IPS DF 4.7 (cell line): ENCODE measurements around the gene TKTL2.

Experiments
- DNase-seq: peaks from one replicate; pipeline ENCODE4 v3.0.0-alpha.2; 2013; ENCODE audit warnings: low spot score; ENCODE audit errors: extremely low read depth

The TKTL2 gene

GRCh38 chr4:163473576-163473975 is at the start of gene TKTL2:
TSS of gene TKTL2 (minus strand) at chr4:163473754. CDS start at chr4:163473734, 20 bp downstream.
- no peak for DNase-seq

- no peak for DNase-seq
Measured at GRCh38 chr4:163515198-163515597, 41.6 kb upstream of the TKTL2 start.

GRCh38 chr4:163505374-163505773 is 31.8 kb upstream of the TKTL2 start:
- no peak for DNase-seq

- no peak for DNase-seq
Measured at GRCh38 chr4:163500586-163500985, 27.0 kb upstream of the TKTL2 start.

GRCh38 chr4:163495900-163496299 is 22.3 kb upstream of the TKTL2 start:
- no peak for DNase-seq

GRCh38 chr4:163494360-163495241 is 21.0 kb upstream of the TKTL2 start, which contains the start of gene TMA16:
TSS of gene TMA16 (plus strand) at chr4:163494690. CDS start at chr4:163494802, 112 bp downstream.
- DNase-seq, result peak; percentile 44

- DNase-seq, result no peak
Measured at GRCh38 chr4:163493643-163494359, 20.2 kb upstream of the TKTL2 start.

GRCh38 chr4:163492951-163493504 is 19.5 kb upstream of the TKTL2 start:
- DNase-seq, result no peak

- no peak for DNase-seq
Measured at GRCh38 chr4:163489929-163490328, 16.4 kb upstream of the TKTL2 start.

- no peak for DNase-seq
Measured at GRCh38 chr4:163486321-163486720, 12.8 kb upstream of the TKTL2 start.

GRCh38 chr4:163485589-163485988 is 12.0 kb upstream of the TKTL2 start:
- DNase-seq, result no peak

GRCh38 chr4:163484906-163485305 is 11.4 kb upstream of the TKTL2 start:
- peak; percentile 41 for DNase-seq

GRCh38 chr4:163482190-163482589 is 8.6 kb upstream of the TKTL2 start:
- DNase-seq, result no peak

GRCh38 chr4:163476761-163477438 is 3.3 kb upstream of the TKTL2 start:
- no peak for DNase-seq

- DNase-seq, result no peak
Measured at GRCh38 chr4:163474027-163474426, 473 bp upstream of the TKTL2 start.

GRCh38 chr4:163473130-163473529 is 424 bp downstream of the TKTL2 start:
- DNase-seq, result no peak

- no peak for DNase-seq
Measured at GRCh38 chr4:163470391-163470790, 3.2 kb downstream of the TKTL2 start.

- no peak for DNase-seq
Measured at GRCh38 chr4:163467082-163467770, 6.3 kb downstream of the TKTL2 start.

GRCh38 chr4:163462556-163462955 is 11.0 kb downstream of the TKTL2 start:
- DNase-seq, result no peak

GRCh38 chr4:163448540-163449203 is 24.9 kb downstream of the TKTL2 start:
- no peak for DNase-seq
